ENCODE data around the gene STAG1.
"Not testable (repeated sequence)": the region's sequence is repeated elsewhere in the genome, so short reads cannot be mapped to it uniquely, and the experiment has no call there.

The STAG1 gene

GRCh38 chr3:136698361-136698760 is 53.8 kb downstream of the STAG1 start:
- DNase-seq: no peak

GRCh38 chr3:136696797-136697196 is 55.4 kb downstream of the STAG1 start:
- DNase-seq: no peak

- no peak for DNase-seq
These were observed 57.9 kb downstream of the STAG1 start for GRCh38 chr3:136694321-136694720.

GRCh38 chr3:136690599-136690998 is 61.6 kb downstream of the STAG1 start:
- no peak for DNase-seq

- DNase-seq: no peak
These were observed 66.3 kb downstream of the STAG1 start for GRCh38 chr3:136685882-136686281.

GRCh38 chr3:136682740-136683312 is 69.4 kb downstream of the STAG1 start:
- no peak for DNase-seq

- DNase-seq: no peak
These were observed 73.2 kb downstream of the STAG1 start for GRCh38 chr3:136678981-136679380.

GRCh38 chr3:136676009-136676408 is 76.2 kb downstream of the STAG1 start:
- no peak for DNase-seq

- DNase-seq: no peak
These were observed 76.9 kb downstream of the STAG1 start for GRCh38 chr3:136675150-136675858.

GRCh38 chr3:136672457-136672856 is 79.7 kb downstream of the STAG1 start:
- DNase-seq: no peak

- DNase-seq: no peak
These were observed 80.3 kb downstream of the STAG1 start for GRCh38 chr3:136671921-136672320.

GRCh38 chr3:136670166-136670565 is 82.0 kb downstream of the STAG1 start:
- no peak for DNase-seq

GRCh38 chr3:136667081-136667480 is 85.1 kb downstream of the STAG1 start:
- DNase-seq: no peak

- not testable (repeated sequence) for DNase-seq
These were observed 85.9 kb downstream of the STAG1 start for GRCh38 chr3:136666301-136666700.

- no peak for DNase-seq
These were observed 87.4 kb downstream of the STAG1 start for GRCh38 chr3:136664771-136665170.

GRCh38 chr3:136661282-136661681 is 90.9 kb downstream of the STAG1 start:
- no peak for DNase-seq

- no peak for DNase-seq
These were observed 93.1 kb downstream of the STAG1 start for GRCh38 chr3:136658946-136659682.

- no peak for DNase-seq
These were observed 94.7 kb downstream of the STAG1 start for GRCh38 chr3:136657526-136657925.

GRCh38 chr3:136653628-136654027 is 98.5 kb downstream of the STAG1 start:
- DNase-seq: no peak

GRCh38 chr3:136651581-136651980 is 100.6 kb downstream of the STAG1 start:
- no peak for DNase-seq

- no peak for DNase-seq
These were observed 101.7 kb downstream of the STAG1 start for GRCh38 chr3:136650461-136650860.

GRCh38 chr3:136645915-136646314 is 106.3 kb downstream of the STAG1 start:
- no peak for DNase-seq

- no peak for DNase-seq
These were observed 108.0 kb downstream of the STAG1 start for GRCh38 chr3:136644212-136644611.

- DNase-seq: not testable (repeated sequence)
These were observed 108.8 kb downstream of the STAG1 start for GRCh38 chr3:136643380-136643779.
